Stimulated activated CD4-positive, alpha-beta T cell treated with anti-CD3 and anti-CD28 coated beads, Interleukin-15, amount 100 ng/mL, for 1 hour (primary cell): ENCODE results near the gene PTPN2.
"Not testable (repeated sequence)": the region's sequence is repeated elsewhere in the genome, so short reads cannot be mapped to it uniquely, and the experiment has no call there.

Experiments used
- DNase-seq, 2 donors: peaks; one replicate each; pipeline ENCODE4 v3.0.0-alpha.2; 2020; ENCODE audit warnings: low read depth in 1 of 2, low spot score in 1 of 2

Gene PTPN2

GRCh38 chr18:12895014-12895413 is 11.0 kb upstream of the PTPN2 start:
- DNase-seq: no peak

DNA sequence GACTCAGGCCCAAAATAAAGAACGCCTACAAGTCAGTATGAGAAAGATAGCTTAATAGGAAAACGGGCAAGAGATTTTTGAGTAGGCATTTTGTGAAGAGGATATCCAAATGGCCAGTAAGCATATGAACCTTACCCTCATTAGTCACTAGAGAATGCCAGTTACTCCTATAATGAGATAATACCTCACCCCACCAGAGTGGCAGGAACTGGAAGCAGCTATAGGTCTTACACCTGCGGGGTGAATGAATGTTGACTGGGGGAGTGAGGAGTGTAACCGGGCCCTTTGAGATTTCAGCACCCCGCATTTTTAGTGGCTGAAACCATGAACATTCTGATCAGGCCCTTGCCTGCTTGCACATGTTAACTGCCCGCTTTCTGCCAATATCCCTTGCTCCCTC is 7.5 kb upstream of the PTPN2 start:
- DNase-seq: no peak

- no peak for DNase-seq
These were observed 6.9 kb upstream of the PTPN2 start for GRCh38 chr18:12890964-12891363.

DNA sequence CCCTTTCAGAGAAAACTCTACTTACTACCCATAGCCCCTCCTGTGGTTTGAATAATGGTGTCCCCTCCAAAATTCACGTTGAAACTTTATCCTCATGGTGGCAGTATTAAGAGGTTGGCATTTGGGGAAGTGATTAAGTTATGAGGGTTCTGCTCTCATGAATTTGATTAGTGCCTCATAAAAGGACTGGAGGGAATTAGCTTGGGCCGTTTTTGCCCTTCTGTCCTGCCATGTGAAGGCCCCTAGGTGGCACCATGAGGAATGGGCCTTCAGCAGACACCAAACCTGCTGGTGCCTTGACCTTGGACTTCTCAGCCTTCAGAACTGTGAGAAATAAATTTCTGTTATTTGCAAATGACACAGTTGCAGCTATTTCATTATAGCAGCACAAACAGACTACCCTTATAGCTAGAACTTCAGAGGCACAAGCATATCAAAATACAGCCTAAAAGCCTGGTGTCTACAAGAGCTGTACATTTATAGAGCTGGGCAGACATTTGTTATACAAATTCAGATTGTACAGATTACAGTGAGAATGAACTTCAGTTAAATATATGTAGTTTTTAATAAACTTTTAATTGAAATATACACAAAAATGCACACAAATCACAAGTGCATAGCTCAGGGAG is 2.6 kb upstream of the PTPN2 start:
- DNase-seq: no peak

GRCh38 chr18:12885500-12885899 is 1.5 kb upstream of the PTPN2 start:
- no peak for DNase-seq

DNA sequence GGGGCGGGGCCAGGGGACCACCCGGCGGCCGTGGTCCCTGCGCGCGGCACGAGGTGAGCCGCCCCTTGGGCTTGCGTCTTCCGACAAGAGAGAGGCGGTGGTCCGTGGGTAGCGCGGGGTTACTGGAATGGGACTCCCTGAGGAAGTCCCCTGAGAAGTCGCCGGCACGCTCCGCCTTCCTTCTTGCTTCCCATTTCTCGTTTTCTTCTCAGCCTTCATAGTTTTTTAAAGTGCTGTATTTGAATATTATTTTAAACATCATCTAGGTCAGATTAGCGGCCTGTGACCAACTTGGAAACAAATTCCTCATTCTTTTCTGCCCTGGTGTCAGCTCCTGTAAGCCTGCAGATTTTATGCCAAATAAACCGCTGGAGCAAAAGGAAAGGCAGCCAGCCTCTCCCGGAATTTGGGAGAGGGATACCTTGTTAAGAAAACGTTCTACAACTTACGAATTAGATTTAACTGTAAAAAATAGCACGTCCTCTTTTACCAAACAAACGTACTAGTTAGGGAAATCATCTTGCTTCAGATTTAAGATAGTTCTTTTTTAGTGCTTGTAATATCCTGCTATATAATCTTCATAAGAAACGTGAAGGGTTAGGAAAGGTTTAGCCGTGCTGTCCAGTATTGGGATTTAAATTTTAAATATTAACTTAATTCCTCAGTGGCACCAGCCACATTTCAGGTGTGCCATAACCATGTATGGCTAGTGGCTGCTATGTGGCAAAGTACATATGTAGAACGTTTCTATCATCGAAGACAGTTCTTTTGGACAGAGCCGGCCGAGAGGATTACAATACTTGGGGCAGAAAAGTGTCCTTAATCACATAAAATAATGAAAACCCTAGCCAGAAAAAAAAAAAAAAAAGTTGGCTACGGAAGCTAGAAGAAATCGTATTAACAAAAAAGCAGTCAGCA is 628 bp upstream of the PTPN2 start:
- DNase-seq: no peak

DNA sequence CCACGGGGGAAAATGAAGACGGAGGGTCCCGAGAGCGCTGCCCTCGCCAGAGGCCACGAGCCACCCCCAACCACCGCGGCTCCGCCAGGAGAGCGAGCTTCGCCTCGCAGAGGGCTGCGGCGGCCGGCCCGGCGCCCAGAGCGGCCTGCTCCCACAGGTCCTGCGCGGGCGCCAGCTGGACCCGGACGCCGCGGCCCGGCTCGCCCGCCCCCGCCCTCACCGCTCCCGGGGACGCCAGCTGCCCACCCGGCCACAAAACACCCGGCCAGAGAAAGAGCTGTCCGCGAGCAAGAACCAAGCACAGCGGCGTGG is 709 bp downstream of the PTPN2 start:
- DNase-seq: no peak

DNA sequence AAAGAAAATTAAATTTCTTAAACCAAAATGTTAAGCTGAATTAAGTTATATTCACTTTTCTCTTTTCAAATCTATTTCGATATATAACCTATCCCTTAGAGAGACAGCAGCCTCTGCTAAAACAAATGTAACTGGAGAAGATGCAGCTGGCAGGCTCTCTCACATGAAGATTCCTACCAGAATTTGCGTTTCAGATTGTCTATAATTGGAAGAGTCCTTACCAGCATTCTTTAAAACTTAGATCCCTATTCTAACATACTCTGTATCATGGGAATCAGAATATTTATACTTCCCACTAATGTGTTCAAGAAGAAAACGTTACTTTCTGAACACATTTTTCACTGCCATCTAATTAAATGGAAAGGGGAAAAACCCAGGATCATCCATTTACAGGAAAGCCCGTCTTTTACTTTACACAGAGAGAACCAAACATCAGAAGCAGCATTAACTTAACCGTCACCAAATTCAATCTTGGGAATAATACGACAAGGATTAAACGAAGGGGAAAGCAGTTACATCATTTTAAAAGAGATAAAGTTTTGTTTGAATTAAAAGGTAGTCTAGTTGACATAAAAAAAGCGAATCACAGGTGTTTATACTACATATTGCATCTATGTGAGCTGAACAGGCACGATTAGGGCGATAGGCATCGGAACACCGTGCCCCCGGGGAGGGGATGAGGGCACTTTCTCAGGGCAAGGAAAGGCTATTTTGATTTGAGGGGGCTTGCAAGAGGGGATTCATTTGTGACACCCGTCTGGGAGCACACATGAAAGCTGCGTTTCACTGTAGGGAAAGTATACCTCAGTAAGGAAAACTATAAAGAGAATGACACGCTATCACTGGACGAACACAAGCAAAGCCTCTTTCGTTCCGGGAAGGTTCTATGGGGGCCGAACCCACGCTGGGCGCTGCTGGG is 1.3 kb downstream of the PTPN2 start:
- no peak for DNase-seq

DNA sequence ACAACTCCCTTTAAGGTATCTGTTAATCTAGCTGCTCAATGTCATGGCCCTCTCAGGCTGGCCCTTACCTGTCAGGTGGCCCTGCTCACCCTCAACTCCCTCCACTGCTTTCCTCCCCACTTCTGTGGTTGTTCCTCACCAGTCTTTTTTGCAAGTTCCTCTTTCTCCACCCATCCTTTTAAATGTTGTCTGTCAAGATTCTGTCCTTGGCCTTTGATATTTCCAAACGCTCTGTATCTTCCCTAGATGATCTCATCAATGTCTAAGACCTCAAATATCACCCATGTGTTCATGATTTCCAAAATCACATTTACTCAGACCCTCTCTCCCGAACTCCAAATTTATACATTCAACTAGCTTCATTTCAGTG is 3.5 kb downstream of the PTPN2 start:
- DNase-seq: no peak

DNA sequence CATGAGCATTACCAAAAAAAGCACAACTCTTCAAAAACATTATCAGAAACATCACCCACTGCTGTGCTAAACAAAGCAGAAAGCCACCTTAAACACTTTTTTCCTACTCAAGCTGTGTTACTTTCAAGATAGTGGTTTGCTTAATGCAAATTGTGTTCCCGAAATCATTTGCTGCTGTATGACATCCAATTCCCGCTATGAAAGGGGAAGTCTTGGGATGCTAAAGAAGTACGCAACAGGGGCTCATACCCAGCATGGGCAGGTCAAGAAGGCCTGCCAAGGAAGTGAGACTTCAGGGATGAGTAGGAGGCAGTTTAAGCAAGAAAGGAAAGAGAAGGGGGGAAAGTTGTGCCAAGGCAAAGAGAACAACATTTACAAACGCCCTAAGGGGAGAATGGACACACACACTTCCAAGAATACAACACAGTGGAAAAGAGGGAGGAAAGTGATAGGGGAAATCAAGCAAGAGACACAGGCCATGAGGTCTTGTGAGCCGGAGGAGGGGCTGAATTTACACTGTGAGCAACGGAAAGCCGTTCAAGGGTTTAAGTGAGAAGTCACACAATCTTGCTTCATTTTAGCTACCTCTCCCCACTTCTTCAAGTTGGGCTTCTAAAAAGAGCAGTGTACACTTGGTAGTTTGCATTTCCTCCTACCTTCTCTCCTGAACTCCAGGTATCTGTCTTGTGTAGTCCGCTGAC is 4.0 kb downstream of the PTPN2 start:
- DNase-seq: no peak

DNA sequence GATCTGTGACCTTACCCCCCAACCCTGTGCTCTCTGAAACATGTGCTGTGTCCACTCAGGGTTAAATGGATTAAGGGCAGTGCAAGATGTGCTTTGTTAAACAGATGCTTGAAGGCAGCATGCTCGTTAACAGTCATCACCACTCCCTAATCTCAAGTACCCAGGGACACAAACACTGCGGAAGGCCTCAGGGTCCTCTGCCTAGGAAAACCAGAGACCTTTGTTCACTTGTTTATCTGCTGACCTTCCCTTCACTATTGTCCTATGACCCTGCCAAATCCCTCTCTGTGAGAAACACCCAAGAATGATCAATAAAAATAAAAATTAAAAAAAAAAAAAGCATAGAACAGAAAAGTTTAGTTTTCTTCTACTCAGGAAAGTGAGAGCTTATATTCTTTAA is 9.0 kb downstream of the PTPN2 start:
- DNase-seq: not testable (repeated sequence)

GRCh38 chr18:12873961-12874567 is 10.0 kb downstream of the PTPN2 start:
- not testable (repeated sequence) for DNase-seq

DNA sequence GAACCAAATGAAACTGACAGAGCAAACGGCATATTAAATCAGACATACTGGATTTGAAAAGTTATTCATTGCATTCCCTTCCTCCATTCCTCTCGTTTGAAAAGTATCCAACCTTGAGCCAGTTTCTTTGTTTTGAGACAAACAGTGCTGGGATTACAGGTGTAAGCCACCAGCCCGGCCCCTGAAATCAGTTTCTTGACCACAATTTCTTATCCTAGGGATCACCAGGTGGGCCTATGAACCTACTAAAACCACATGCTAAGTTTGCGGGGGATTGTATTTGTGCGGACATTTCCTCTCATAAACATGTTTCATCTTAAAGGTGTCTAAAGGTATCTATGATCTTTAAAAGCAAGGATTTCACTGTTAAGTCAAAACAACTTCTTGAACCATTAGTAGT is 11.6 kb downstream of the PTPN2 start:
- DNase-seq: no peak

DNA sequence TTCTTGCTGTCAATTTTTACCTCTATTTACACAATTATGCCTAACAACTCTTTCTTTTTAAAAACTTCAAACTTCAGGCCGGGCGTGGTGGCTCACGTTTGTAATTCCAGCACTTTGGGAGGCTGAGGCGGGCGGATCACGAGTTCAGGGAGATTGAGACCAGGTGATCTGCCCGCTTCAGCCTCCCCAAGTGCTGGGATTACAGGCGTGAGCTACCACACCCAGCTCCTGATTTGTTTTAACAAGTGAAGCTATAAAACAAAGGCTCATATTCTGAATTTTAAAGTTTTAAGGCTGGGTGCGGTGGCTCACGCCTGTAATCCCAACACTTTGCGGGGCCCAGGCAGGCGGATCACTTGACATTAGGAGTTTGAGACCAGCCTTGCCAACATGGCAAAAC is 15.5 kb downstream of the PTPN2 start:
- no peak for DNase-seq

DNA sequence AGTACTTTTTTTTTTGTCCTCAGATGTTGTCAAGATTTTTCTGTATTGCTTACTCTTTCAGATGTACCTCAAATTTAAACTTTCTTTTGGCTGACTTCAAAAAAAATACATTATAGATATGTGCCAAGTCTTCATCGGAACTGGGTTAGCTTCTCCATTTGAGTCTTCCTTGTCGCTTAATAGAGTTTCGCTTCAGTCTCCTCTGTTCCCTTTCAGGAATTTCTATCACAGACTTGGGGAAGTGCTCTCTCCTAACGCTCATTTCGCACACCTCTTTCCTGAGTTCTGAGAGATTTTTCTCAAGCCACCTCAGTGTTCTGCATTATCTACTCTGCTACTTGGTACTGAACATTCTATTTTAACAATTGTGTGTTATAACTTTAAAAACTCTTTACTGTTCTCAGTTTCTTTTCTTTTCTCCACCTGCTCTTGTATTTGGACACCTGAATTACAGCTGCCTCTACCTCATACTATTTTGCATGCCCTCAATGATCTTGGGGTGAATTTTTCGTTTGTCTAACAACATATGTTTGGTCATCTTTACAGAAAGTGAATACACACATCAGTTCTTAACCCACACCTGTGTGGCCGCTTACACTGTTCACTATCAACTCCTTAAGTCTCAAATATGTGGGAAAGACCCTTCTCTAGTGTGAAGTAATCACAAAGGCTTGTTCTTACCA is 16.5 kb downstream of the PTPN2 start:
- no peak for DNase-seq

DNA sequence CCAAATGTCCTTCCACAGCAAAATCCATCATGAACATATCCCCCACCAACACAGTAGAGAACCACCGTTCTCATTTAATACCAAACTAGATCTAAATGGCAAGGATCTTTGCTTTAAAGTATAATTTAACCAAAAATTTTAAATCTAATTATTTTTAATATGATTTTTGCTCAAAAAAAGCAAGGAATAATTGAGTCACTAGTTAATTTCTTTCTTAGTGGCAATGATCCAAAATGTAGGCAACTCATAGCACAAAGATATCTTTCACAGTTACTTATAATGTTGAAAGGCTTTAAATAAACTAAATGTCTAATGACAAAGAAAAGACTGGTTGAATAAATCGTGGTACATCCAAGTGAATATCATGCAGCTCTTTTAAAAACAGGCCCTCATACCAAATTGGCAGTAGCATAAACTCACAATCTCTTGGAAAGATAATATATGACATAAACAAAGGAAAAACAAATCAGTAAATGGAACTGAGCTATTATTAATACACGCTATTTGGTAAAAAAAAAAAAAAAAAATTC is 20.3 kb downstream of the PTPN2 start:
- DNase-seq: no peak

DNA sequence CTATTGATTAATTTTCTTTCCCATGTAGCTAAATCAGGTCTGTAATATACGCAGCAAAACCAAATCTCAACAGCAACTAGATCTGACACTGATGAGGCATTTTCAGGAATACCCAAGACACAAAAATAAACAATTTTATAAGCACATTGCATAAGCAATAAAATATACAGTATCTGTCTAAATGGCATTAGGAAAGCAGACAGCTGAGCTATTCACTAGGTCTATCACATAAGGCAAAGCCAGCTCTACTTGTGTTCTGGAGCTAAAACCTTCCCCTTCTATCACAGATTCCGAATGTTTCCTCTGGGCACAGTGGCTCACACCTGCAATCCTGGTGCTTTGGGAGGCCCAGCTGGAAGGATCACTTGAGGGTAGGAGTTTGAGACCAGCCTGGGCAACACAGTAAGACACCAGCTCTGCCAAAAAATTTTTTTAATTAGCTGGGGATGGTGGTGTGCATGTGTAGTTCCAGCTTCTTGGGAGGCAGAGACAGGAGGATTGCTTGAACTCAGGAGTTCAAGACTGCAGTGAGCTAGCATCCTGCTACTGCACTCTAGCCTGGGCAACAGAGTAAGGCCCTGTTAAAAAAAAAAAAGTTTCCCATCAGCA is 21.1 kb downstream of the PTPN2 start:
- no peak for DNase-seq

GRCh38 chr18:12862467-12862866 is 21.6 kb downstream of the PTPN2 start:
- DNase-seq: no peak

DNA sequence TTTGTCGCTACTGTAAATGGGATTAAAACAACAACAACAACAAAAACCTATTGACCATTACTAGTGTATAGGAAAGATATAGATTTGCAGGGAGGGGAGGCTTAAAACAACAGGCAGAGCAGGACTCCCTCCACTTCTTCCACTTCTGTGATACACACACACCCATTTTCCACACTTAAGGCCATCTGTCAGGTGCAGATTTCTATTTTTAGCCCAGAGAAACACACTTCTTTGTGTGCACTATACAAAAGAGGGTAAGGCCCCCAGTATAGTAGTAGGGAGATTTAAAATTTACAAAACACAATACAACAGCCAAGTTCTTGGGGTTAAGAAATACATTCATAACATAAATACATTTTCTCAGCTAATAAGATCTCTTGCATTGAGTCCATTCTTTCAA is 22.4 kb downstream of the PTPN2 start:
- no peak for DNase-seq

- DNase-seq: no peak
These were observed 23.5 kb downstream of the PTPN2 start for GRCh38 chr18:12860530-12860929.
